Gastrocnemius medialis (tissue), 4 donors: ENCODE data around the gene SLFNL1.

Experiments
- POLR2A ChIP-seq, 2 donors: fragments of 450-650 bp; IDR thresholded peaks; one replicate each; pipeline ENCODE4 v1.6.1; 2017; ENCODE audit warnings: antibody characterized with exemption in 2 of 2, mild to moderate bottlenecking in 2 of 2, moderate library complexity in 2 of 2
- TF ChIP-seq, protein P1 (sequence below), 5 experiments: fragments of 450-650 bp in 3 of 5; fragments of 200-600 bp in 2 of 5; sonication (generic) in 2 of 5; IDR thresholded peaks in 4 of 5; conservative IDR thresholded peaks in 1 of 5; 1 replicate in 4 of 5; 2 replicates in 1 of 5; pipeline ENCODE4 v1.5.1; 2016 to 2019; ENCODE audit warnings: antibody characterized with exemption in 5 of 5, mild to moderate bottlenecking in 3 of 5, moderate library complexity in 3 of 5

DNA sequence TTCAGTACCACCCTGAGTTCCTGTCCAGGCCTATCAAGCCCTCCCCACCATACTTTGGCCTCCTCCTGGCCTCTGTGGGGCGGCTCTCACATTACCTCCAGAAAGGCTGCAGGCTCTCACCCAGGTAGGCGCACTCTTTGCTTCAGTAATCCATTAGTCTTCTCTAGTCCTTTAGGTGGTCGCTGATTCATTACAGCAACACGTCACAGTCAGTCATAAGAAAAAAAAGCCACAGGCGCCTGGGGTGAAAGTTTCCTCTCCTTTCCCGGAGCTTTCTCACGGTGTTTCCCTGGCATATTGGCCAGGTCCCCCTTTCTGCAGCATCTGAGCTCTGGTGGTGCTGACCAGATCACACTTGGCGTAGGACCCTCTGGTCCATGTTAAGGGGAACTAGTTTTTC lies 12.1 kb downstream of the SLFNL1 start:
- TF ChIP-seq, protein P1, sequence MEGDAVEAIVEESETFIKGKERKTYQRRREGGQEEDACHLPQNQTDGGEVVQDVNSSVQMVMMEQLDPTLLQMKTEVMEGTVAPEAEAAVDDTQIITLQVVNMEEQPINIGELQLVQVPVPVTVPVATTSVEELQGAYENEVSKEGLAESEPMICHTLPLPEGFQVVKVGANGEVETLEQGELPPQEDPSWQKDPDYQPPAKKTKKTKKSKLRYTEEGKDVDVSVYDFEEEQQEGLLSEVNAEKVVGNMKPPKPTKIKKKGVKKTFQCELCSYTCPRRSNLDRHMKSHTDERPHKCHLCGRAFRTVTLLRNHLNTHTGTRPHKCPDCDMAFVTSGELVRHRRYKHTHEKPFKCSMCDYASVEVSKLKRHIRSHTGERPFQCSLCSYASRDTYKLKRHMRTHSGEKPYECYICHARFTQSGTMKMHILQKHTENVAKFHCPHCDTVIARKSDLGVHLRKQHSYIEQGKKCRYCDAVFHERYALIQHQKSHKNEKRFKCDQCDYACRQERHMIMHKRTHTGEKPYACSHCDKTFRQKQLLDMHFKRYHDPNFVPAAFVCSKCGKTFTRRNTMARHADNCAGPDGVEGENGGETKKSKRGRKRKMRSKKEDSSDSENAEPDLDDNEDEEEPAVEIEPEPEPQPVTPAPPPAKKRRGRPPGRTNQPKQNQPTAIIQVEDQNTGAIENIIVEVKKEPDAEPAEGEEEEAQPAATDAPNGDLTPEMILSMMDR (IDR thresholded peaks at IDR 0.05 in 4 of 5, conservative IDR thresholded peaks at IDR 0.05 in 1 of 5) = no peak
- TF ChIP-seq POLR2A (IDR thresholded peaks at IDR 0.05) = no peak
